Measurements from ENCODE around the gene THBS4.
"Not testable (repeated sequence)": the region's sequence is repeated elsewhere in the genome, so short reads cannot be mapped to it uniquely, and the experiment has no call there.

Gene THBS4

DNA sequence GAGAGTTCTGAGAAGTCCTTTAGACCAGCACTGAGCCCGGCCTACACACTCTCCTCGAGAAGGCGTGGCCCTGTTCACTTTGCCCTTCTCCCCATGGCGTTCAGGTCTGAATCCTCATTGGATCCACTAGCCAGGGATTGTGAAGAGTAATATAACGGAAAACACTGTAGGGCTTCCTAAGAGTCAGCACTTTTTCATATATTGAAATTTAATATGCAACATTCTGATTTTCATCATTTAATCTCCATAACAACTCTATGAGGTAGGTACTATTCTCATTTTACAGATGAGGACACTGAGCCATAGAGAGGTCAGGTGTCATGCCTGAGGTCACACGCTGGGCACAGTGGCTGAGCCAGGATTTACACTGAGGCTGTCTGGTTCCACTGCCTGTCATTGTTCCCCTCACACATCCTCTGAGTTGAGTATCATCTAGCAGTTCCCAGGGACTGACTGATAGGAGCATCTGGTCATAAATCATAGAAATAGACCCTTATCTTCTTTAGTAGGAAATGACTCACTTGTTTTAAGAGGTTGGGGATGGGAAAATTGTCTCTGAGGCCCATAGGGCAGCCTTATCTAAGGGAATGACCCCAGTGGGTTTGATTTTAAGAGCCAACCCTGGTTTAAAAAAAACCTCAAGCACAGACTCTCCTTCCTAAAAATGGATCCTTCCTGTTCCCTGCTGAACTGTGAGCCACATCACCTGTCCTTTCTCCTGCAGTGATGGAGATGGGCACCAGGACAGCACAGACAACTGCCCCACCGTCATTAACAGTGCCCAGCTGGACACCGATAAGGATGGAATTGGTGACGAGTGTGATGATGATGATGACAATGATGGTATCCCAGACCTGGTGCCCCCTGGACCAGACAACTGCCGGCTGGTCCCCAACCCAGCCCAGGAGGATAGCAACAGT lies 41.2 kb downstream of the THBS4 start:
- DNase-seq (ENCODE audit: low read depth in 2 of 2) = no peak

DNA sequence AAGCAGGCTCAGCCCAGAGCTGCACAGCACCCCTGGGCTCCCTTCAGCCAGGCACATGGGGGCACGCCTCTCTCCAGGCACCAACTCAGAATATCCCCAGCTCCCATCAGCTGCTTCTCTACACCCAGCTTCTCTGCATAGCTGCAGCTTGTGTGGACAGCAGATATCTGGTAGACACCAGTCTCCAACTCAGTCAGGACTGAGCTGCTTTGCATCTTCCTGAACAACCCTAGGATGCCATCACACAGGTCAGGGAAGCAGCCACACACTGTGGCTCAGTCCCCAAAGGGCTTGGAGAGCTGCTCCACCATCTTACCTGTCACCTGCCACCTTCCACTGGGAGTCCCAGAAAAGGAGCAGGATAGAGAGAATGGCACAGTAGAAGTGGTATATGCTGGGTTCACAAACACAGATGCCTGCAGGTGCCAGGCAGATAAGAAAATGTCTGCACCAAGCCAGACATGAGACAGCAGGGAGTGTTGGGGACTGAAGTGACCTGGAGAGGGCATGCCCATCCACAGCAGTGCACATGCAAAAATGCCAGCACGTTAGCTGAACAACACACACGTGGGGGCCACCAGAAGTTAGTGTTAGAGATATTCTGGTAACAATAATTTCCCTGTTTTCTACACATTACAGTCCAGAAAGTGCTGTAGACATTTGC lies 42.0 kb downstream of the THBS4 start:
- DNase-seq (ENCODE audit: low read depth in 2 of 2) = no peak

DNA sequence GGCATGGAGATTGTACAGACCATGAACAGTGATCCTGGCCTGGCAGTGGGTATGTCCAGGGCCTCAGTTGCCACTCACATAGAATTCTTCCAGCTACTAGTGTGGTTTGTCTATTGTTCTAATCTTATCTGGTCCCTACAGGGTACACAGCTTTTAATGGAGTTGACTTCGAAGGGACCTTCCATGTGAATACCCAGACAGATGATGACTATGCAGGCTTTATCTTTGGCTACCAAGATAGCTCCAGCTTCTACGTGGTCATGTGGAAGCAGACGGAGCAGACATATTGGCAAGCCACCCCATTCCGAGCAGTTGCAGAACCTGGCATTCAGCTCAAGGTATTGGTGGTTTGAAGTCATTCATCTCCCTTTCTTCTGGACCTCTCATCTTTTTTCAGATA lies 43.8 kb downstream of the THBS4 start:
- no peak for DNase-seq (ENCODE audit: low read depth in 2 of 2)

DNA sequence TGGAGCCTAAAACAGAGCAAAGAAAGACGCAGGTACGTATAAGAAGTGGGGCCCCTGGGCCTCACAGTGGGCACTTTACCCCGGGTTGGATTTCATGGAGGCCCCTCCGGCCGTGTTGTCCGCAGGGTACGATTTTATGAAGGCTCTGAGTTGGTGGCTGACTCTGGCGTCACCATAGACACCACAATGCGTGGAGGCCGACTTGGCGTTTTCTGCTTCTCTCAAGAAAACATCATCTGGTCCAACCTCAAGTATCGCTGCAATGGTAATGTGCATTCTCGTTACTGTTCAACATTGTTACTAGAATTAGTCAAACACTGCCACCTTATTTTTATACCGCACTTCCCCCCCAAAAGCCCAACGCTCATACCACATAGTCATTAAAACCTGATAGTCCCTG lies 47.1 kb downstream of the THBS4 start:
- DNase-seq (ENCODE audit: low read depth in 2 of 2) = no peak

DNA sequence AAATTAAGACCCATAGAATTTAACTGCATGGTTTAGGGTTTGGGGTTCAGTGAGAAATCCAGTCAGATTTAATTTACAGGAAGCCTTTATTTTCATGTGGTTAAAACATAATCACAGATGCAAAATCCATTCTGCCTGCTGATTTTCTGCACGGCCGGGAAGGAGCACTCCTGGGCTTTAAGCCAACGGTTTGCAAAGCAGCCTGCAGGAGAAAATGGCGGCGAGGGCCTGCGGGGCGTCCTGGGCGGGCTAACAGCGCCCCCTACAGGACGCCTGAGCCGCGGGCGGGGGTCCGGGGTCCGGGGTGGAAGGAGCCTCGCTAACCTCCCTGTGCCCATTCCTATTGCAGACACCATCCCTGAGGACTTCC lies 47.6 kb downstream of the THBS4 start:
- no peak for DNase-seq (ENCODE audit: low read depth in 2 of 2)

DNA sequence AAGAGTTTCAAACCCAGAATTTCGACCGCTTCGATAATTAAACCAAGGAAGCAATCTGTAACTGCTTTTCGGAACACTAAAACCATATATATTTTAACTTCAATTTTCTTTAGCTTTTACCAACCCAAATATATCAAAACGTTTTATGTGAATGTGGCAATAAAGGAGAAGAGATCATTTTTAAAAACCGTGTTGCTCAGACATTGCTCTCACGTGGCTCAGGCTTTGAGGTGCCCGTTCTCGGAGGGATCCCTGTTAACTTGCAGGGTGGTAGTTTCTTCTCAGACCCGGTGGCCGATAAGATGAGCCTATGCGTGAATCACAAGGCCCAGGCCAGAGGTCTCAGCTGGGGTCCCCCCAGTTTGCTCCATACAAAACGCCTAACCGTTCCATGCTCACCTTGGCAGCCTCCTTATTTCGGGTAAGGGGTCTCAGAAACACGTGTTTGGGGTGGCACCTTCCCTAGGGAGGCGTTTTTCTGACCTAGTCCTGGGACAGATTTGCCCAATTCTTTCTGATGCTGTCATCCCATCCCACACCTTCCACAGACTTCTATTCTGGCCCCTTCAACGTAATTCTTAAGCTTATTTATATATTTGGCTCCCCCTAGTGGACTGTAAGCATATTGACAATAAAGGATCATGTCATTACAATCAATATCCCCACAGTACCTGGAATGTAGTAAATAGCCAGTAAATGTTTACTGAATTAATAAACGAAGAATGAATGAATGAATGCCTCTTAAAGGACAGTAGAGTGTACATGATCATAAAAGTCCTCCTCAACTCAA lies 48.1 kb downstream of the THBS4 start:
- no peak for DNase-seq (ENCODE audit: low read depth in 2 of 2)

DNA sequence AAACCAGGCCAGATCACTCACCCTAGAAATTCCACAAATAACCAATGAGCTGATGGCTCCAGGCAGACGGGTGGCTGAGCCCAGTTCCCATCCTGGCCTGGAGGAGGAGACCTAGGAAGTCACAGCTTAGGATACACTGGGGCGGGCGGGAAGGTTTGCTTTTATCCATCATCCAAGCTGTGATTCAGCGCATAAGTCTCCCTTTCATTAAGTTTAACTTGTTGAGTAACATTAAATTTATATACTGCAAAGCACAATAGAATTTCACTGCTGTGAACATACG lies 55.7 kb downstream of the THBS4 start:
- no peak for DNase-seq (ENCODE audit: low read depth in 2 of 2)

DNA sequence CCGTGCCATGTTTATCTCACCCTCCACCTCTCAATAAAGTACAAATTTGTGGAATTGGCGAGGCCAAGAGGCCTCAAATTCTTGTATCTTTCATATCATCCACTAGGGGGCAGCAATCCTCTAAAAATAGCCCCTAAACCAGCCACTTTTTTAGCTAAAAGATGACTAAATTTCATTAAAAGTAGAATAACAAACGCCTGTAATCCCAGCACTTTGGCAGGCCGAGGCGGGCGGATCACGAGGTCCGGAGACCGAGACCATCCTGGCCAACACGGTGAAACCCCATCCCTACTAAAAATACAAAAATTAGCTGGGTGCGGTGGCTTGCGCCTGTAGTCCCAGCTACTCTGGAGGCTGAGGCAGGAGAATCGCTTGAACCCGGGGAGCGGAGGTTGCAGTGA lies 56.6 kb downstream of the THBS4 start:
- not testable (repeated sequence) for DNase-seq (ENCODE audit: low read depth in 2 of 2)

DNA sequence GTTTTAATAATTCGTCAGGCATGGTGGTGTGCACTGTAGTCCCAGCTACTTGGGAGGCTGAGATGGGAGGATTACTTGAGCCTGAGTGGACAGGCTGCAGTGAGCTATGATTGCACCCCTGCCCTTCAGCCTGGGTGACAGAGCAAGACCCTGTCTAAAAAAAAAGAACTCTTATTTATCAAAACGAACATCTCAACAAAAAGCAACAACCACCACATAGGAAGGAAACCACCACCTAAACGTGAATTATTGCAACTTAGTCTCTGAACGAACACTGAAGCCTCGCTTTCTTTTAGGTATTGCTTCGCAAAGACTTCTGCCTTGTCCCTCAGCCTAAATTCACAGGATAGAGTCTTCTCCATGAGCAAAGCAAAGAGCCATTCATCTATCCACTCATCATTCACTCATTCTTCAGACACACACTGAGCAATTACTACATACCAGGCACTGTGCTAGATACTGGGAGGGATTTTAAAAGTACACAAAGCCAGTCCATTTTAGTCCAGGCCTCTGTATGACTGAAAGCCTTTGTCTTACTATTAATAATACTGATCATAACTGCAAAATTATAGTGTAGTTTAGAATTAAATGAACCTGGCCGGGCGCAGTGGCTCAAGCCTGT lies 57.4 kb downstream of the THBS4 start:
- no peak for DNase-seq (ENCODE audit: low read depth in 2 of 2)

DNA sequence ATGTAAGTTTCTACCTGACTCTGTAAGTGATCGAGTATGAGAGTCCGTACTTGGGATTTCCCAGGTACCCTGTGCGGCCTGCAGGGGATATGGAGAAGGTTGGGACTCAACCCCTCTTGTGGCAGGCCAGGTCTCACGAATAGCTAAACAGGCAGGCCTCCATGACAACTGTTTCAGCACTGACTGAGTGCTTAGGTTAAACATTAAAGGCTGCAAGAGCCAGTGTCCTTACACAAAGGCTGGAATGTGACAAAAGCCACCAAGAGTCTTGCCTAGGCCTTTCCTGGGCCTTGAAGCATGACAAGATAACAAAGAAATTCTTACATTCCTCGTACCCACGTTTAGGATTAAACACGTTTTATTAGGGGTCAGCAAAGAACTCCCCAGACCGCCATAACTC lies 58.6 kb downstream of the THBS4 start:
- no peak for DNase-seq (ENCODE audit: low read depth in 2 of 2)

DNA sequence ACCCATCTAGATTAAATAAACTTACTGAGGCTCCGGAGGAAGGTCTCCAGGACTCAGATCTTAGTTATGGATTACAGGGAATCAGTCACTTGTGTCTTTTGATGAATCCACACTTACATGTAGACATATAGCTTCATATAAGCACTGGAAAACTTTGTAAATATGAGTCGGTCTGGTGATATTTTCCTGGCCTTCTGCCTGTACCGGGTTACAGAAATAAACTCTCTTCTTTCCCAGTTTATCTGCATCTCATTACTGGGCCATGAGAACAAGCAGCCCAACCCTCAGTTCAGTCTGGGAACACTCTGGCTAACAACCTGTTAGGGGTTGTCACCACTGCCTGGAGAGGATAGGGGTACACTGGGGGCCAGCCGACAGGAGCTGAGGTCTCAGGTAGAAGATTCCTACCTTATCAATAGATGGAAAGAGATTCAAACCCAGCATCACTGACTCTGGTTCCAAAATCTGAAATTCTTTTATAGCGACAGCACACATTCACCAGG lies 59.1 kb downstream of the THBS4 start:
- DNase-seq (ENCODE audit: low read depth in 2 of 2) = no peak

DNA sequence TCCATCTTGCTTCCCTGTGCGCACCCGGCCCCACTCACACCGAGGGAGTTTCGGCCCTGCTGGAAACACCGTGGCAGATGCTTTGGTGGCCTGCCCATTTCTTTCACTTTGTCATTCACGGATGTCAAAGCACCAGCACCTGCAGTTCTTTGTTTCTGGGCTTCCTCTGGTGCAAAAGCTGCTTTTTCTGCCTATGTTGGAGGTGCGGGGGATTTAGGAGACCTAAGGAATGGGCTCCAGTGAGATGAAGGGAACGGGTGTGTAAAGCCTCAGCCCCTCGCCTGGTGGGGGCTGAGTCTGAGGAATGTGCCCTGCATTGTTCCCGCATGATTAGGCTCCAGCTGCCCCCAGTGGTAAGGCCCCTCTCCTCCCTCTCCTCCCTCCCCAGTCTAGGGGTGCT lies 62.3 kb downstream of the THBS4 start:
- no peak for DNase-seq (ENCODE audit: low read depth in 2 of 2)

DNA sequence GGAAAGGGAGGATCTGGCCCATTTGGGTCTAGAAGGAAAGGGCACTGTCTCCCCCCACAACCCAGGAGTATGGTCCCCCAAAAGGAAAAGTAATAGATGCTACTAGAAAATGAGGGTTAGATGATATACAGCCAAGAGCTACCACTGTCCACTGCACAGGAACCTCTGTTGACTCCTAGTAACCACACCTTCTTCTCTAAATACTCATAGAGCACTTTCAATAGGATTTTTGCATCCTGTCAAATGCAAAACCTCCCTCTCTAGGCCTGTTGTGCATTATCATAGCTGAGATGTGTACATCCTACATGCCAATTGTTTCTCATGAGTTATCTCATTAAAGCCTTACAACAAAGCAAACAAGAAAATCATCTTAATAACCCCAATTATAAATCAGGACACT lies 66.8 kb downstream of the THBS4 start:
- no peak for DNase-seq (ENCODE audit: low read depth in 2 of 2)

DNA sequence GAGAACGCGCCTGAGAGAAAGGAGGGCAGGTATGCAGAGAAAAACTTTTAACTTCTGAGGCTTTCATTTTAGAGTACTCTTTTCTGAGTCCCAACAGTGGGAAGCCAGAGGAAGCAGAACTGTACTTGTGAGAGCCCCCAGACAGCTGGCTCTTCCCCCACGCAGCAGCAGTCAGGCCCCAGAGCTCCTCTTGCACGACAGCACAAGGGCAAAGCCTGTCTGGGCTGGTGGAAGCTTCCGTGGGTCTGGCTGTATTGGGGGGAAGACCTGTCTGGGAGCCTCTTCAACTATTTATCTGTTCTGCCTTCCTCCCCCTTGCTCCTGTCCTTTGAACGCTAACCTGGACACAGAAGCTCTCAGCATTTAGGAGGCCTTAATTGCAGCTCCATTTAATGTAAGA lies 68.2 kb downstream of the THBS4 start:
- no peak for DNase-seq (ENCODE audit: low read depth in 2 of 2)

DNA sequence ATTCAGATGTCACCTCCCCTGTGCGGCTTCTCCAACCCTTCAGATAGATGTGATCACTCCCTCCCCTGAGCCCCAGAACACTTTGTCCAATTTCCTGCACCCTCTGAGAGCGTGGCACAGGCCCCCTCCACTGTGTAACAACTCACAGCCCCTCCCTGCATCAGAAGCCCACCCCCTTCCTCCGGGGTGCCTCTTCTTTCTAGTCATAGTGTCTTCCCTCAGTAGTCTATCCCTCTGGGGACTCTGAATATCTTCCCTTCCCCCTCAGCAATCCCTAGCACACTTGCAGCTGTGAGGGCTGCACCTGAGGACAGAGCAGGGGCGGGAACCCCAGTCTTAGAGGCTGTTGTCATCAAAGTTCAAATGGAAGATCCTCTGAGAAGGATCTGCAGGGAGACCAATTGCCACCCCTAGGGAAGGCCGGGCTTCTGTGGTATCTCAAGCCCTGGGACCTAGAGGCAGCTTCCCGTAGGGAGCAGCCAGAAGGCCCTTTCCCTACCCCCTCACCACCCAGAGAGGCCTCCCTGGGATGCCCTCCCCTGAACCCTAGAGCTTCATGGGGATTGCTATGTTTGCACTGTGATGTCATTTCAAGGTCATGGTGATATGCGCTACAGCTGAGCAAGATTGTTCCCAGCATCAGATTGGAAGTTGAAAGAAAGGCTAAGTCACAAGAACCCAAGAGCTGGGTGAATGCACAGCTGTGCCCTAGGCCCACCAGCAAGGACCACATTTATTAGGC lies 70.7 kb downstream of the THBS4 start:
- DNase-seq (ENCODE audit: low read depth in 2 of 2) = no peak

DNA sequence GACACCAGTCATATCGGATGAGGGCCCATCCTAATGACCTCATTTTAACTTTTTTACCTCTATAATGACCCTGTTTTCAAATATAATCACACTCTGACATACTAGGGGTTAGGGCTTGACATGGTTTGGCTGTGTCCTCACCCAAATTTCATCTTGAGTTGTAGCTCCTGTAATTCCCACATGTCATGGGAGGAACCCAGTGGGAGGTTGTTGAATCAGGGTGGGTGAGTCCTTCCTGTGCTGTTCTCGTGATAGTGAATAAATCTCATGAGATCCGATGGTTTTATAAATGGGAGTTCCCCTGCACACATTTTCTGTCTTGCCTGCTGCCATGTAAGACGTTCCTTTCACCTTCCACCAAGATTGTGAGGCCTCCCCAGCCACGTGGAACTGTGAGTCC lies 71.8 kb downstream of the THBS4 start:
- DNase-seq (ENCODE audit: low read depth in 2 of 2) = no peak

DNA sequence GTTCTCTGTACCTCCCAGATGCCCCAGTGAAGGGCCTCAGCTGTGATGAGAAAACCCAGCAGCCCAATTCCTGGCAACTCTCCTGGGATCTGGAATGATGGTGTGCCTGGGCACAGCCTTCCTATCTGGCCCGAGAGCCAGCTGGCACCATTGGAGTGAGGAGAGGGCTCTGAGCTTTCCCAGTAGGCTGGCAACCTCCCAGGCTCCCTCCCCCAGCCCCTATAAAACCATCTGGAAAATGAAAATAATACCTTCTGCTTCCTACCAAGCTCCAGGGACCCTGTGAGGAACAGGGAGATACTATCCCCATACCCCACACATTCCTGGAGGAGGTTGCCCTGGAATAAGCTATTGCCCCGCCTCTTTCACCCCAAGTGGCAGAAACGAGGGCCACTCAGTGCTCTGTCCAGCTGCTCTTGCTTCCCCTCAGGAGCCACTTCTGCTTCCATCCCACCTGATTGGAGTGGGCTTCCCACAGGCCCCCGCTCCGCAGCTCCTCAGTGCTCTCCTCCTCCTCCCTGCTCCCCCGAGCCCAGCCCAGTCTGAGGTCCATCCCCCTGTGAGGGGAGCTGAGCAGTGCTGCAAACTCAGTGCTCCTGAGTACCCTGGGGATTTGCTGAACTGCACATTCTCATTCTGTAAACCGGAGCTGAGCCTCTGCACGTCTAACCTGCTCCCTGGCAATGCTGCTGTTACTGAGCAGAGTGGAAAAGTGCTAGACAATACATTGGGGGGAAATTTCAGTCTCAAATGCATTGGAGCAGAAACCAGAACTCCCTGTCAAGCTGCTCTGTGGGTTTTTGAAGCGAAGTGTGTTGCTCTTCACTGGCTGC lies 74.7 kb downstream of the THBS4 start:
- no peak for DNase-seq (ENCODE audit: low read depth in 2 of 2)

DNA sequence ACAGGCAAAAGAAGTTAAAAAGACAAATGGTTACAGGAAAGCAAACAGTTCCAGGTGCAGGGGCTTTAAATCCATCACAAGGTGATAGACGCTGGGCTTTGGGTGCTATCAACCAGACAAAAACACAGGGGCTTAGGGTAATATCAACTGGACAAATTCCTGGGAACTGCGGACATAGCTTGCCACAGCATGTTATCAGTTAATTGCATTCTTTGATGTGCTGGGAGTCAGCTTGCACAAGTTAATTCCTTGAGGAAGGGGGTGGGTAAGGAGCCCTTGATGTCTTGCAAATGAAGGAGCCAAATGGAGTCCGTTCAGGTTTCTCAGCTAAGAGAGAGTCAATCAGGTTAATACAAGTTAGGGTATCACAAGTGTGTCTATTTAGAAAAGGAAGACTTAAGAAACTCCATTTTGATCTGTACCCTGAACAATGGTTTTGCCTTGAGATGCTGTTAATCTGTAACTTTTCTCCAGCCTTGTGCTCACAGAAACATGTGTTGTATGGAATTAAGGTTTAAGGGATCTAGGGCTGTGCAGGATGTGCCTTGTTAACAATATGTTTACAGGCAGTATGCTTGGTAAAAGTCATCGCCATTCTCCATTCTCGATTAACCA lies 76.3 kb downstream of the THBS4 start:
- DNase-seq (ENCODE audit: low read depth in 2 of 2) = not testable (repeated sequence)

DNA sequence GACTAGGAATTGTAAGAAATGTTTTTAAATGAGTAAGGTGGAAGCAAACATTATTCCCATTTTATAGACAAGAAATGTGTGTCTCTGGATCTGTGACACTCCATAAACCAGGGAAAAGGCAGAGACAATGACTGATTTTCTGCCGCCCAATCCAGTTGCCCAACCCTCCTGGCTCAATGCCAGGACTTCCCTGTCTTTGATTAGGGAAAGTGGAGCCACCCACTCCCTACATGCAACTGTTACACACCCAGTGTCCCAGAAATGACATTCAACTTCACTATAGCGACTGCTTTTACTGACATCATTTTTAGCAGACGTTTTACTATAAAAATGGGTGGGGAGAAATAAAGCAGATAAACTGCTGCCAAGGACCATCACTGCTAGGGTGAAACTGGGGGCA lies 79.7 kb downstream of the THBS4 start:
- no peak for DNase-seq (ENCODE audit: low read depth in 2 of 2)

DNA sequence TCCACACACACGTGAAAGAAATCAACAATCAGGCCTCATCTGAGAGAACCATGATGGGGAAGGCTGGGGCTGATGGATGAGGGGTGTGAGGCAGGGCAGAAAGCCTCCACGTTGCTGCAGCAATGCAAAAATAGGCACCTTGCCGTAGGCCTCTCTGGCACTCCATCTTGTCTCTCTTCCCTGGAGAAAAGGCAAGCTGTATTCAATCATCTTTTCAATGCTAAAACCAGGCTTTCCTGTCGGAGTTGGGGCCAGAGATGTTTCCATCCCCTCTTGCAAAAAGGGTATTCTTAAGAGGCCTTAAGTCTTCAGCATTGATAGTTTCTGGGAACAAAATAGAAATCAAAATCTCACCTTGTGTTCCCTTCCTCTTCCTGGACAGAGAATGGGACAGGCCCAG lies 80.9 kb downstream of the THBS4 start:
- DNase-seq (ENCODE audit: low read depth in 2 of 2) = no peak
